HEK293T (cell line): ENCODE measurements around the gene CEP63.

Source experiments
- ARNT ChIP-seq: fragments of 450-650 bp; IDR thresholded peaks from 2 replicates; pipeline ENCODE4 v1.6.1; 2017; ENCODE audit warnings: mild to moderate bottlenecking
- BHLHE40 ChIP-seq: fragments of 450-650 bp; IDR thresholded peaks from 2 replicates; pipeline ENCODE4 v1.6.1; 2016; ENCODE audit warnings: mild to moderate bottlenecking, moderate library complexity, borderline replicate concordance
- CTBP1 ChIP-seq: fragments of 450-650 bp; IDR thresholded peaks from 2 replicates; pipeline ENCODE4 v1.6.1; 2016; ENCODE audit warnings: borderline replicate concordance
- ELF4 ChIP-seq: fragments of 450-650 bp; IDR thresholded peaks from 2 replicates; pipeline ENCODE4 v1.6.1; 2017; ENCODE audit warnings: antibody characterized with exemption
- FOXA1 ChIP-seq: fragments of 450-650 bp; IDR thresholded peaks from 2 replicates; pipeline ENCODE4 v1.6.1; 2016; ENCODE audit warnings: mild to moderate bottlenecking
- FOXM1 ChIP-seq: fragments of 450-650 bp; IDR thresholded peaks from 2 replicates; pipeline ENCODE4 v1.6.1; 2017; ENCODE audit warnings: mild to moderate bottlenecking, borderline replicate concordance
- HDGF ChIP-seq: fragments of 450-650 bp; IDR thresholded peaks from 2 replicates; pipeline ENCODE4 v1.6.1; 2017; ENCODE audit warnings: antibody characterized with exemption, borderline replicate concordance
- L3MBTL2 ChIP-seq: fragments of 450-650 bp; conservative IDR thresholded peaks from 2 replicates; pipeline ENCODE4 v1.6.1; 2016; ENCODE audit warnings: mild to moderate bottlenecking
- NFRKB ChIP-seq: fragments of 450-650 bp; IDR thresholded peaks from 2 replicates; pipeline ENCODE4 v1.6.1; 2016; ENCODE audit warnings: mild to moderate bottlenecking, moderate library complexity
- PKNOX1 ChIP-seq: fragments of 450-650 bp; IDR thresholded peaks from 2 replicates; pipeline ENCODE4 v1.6.1; 2016
- SP1 ChIP-seq: fragments of 450-650 bp; IDR thresholded peaks from 2 replicates; pipeline ENCODE4 v1.6.1; 2017
- SUZ12 ChIP-seq: fragments of 450-650 bp; IDR thresholded peaks from 2 replicates; pipeline ENCODE4 v1.6.1; 2016; ENCODE audit warnings: mild to moderate bottlenecking
- TARDBP ChIP-seq: fragments of 450-650 bp; IDR thresholded peaks from 2 replicates; pipeline ENCODE4 v1.6.1; 2016
- ZNF384 ChIP-seq: fragments of 450-650 bp; IDR thresholded peaks from 2 replicates; pipeline ENCODE4 v1.6.1; 2016

GRCh38 chr3:134568790-134569189 lies 82.9 kb downstream of the CEP63 start:
- TF ChIP-seq SUZ12 (no peak), ELF4 (no peak), SP1 (no peak), ARNT (no peak), HDGF (no peak), CTBP1 (no peak), L3MBTL2 (no peak), FOXM1 (no peak), FOXA1 (no peak), PKNOX1 (no peak), NFRKB (no peak), BHLHE40 (no peak), TARDBP (no peak), ZNF384 (no peak)
